RWPE2 (cell line): ENCODE measurements around the gene LMO7.
"Not testable (repeated sequence)": the region's sequence is repeated elsewhere in the genome, so short reads cannot be mapped to it uniquely, and the experiment has no call there.

ENCODE experiments used
- ATAC-seq: fragments of 200-7000 bp; cut with Tn5 transposase; 3 replicates; pipeline ENCODE4 v1.9.1; 2021; ENCODE audit warnings: low read depth
- DNase-seq: peaks from one replicate; pipeline ENCODE4 v3.0.0-alpha.2; 2020; ENCODE audit warnings: low spot score
- H3K27ac ChIP-seq: fragments of 450-650 bp; 2 replicates; pipeline ENCODE4 v1.5.1; 2017; ENCODE audit warnings: mild to moderate bottlenecking; ENCODE audit not compliant: poor library complexity, severe bottlenecking
- H3K27me3 ChIP-seq: fragments of 250-450 bp; sonication (Bioruptor Pico); 2 replicates; pipeline ENCODE4 v1.5.1; 2021; ENCODE audit warnings: mild to moderate bottlenecking, moderate library complexity; ENCODE audit not compliant: insufficient read depth, poor library complexity, severe bottlenecking
- H3K36me3 ChIP-seq: fragments of 250-450 bp; sonication (Bioruptor Pico); 2 replicates; pipeline ENCODE4 v1.5.1; 2020; ENCODE audit warnings: low read depth, mild to moderate bottlenecking, moderate library complexity
- H3K4me1 ChIP-seq: fragments of 250-450 bp; sonication (Bioruptor Pico); 2 replicates; pipeline ENCODE4 v1.5.1; 2021; ENCODE audit warnings: mild to moderate bottlenecking, moderate library complexity; ENCODE audit not compliant: insufficient read depth, poor library complexity, severe bottlenecking
- H3K4me3 ChIP-seq: fragments of 250-450 bp; sonication (Bioruptor Pico); 2 replicates; pipeline ENCODE4 v1.5.1; 2021; ENCODE audit warnings: mild to moderate bottlenecking, moderate library complexity; ENCODE audit not compliant: severe bottlenecking
- H3K9me3 ChIP-seq: fragments of 250-450 bp; sonication (Bioruptor Pico); 2 replicates; pipeline ENCODE4 v1.5.1; 2021; ENCODE audit warnings: mild to moderate bottlenecking, moderate library complexity; ENCODE audit not compliant: severe bottlenecking
- CTCF ChIP-seq: fragments of 450-650 bp; IDR thresholded peaks from one replicate; pipeline ENCODE4 v1.5.1; 2017; ENCODE audit warnings: mild to moderate bottlenecking, moderate library complexity; ENCODE audit not compliant: poor library complexity, severe bottlenecking

LMO7 gene

DNA sequence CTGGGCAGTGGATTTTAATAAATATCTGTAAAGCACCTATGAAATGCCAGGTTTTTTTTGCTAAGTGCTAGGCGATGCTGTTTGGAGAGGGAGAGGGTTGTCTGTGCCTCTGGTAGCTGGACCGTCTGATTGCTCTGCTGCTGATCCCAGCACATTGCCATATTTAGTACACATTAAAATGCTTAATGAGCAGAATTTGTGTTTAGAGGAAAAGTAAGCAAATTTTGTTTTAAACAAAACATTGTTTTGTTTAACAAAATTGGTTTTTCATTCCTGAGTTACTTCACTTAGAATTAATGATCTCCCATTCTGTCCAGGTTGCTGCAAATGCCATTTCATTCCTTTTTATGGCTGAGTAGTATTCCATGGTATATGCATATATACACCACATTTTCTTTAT is 85.2 kb downstream of the LMO7 start:
- ATAC-seq (no peak), DNase-seq (no peak)
- no peak for TF ChIP-seq CTCF
- peaks cover 26% of the 10 kb centered on the region for H3K4me1 ChIP-seq
- no peaks in the 10 kb centered on the region for H3K36me3 ChIP-seq
- H3K27me3 ChIP-seq = no peaks in the 10 kb centered on the region
- no peak overlapping the region for H3K27ac ChIP-seq
- no peaks in the 10 kb centered on the region for H3K9me3 ChIP-seq
- H3K4me3 ChIP-seq = no peak overlapping the region

- H3K27me3 ChIP-seq = no peaks in the 10 kb centered on the region
- no peaks in the 10 kb centered on the region for H3K36me3 ChIP-seq
- no peak for DNase-seq
- H3K9me3 ChIP-seq = no peaks in the 10 kb centered on the region
- no peak for TF ChIP-seq CTCF
- peak overlapping the region; percentile 50 for H3K27ac ChIP-seq
- no peak overlapping the region for H3K4me3 ChIP-seq
- H3K4me1 ChIP-seq = peaks cover 29% of the 10 kb centered on the region
- ATAC-seq = no peak
These were observed 87.8 kb downstream of the LMO7 start for GRCh38 chr13:75723901-75724300.

DNA sequence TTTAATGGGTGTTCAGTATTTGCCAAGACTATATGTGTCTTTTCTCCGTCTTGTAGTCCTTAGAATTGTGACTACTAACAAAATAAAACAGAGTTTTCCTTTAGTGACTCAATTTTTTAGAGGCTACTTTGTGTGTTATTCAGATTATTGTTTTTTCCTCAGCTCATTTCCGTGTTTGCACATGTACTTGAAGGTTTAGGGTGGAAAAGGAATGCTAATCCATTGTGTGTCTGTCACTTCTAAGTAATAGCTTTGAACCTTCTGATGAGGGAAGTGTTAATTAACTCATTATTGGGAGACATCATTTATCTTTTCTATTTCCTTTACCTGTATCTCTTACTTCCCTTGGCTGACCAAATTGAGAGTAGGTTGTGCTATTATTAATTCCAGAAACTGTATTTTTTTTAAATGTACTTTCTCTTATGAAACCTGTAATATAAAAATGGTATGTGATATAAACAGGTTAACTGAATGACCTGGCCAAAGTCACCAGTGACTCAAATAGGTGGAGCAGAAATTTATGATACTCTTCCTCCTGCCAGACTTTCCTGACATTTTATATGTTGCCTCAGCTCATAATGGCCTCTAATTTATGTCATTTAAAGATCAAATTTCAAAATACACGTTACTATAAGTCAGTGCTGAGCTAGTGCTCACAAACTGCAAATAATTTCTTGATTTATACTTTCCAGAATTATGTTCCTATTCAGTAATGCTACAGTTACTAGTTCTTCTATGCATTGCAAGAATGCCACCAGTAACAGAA is 88.8 kb downstream of the LMO7 start:
- H3K9me3 ChIP-seq = no peaks in the 10 kb centered on the region
- DNase-seq (no peak), ATAC-seq (peak; percentile 69)
- no peaks in the 10 kb centered on the region for H3K27me3 ChIP-seq
- no peak overlapping the region for H3K4me3 ChIP-seq
- peak overlapping the region; percentile 50 for H3K27ac ChIP-seq
- no peaks in the 10 kb centered on the region for H3K36me3 ChIP-seq
- H3K4me1 ChIP-seq = peaks cover 29% of the 10 kb centered on the region
- TF ChIP-seq CTCF = no peak

GRCh38 chr13:75725736-75726135 is 89.6 kb downstream of the LMO7 start:
- no peaks in the 10 kb centered on the region for H3K9me3 ChIP-seq
- ATAC-seq (no peak), DNase-seq (no peak)
- peak overlapping the region; percentile 50 for H3K27ac ChIP-seq
- TF ChIP-seq CTCF = no peak
- no peaks in the 10 kb centered on the region for H3K27me3 ChIP-seq
- no peaks in the 10 kb centered on the region for H3K36me3 ChIP-seq
- H3K4me3 ChIP-seq = no peak overlapping the region
- peaks cover 29% of the 10 kb centered on the region for H3K4me1 ChIP-seq

DNA sequence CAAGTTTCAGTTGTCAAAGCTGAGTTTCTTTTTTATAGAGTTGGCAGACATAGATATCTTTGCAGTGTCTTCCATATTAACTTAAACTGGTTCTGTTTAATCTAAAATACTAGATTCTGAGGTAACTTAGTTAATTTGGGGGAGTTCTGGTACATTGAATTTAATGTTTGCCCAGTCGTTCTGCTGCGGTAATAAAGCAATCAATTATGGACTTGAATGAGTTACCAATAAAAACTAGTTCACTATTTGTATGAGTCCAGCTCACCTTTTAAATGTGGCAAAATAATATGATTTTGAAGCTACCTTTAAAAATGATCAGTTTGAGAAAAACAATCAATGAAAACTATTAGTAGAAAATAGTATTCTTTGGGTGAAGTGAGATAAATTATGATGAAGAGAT is 90.2 kb downstream of the LMO7 start:
- ATAC-seq (no peak), DNase-seq (no peak)
- no peak for TF ChIP-seq CTCF
- peaks cover 29% of the 10 kb centered on the region for H3K4me1 ChIP-seq
- no peak overlapping the region for H3K4me3 ChIP-seq
- H3K27ac ChIP-seq = peak overlapping the region; percentile 50
- no peaks in the 10 kb centered on the region for H3K36me3 ChIP-seq
- no peaks in the 10 kb centered on the region for H3K9me3 ChIP-seq
- no peaks in the 10 kb centered on the region for H3K27me3 ChIP-seq

DNA sequence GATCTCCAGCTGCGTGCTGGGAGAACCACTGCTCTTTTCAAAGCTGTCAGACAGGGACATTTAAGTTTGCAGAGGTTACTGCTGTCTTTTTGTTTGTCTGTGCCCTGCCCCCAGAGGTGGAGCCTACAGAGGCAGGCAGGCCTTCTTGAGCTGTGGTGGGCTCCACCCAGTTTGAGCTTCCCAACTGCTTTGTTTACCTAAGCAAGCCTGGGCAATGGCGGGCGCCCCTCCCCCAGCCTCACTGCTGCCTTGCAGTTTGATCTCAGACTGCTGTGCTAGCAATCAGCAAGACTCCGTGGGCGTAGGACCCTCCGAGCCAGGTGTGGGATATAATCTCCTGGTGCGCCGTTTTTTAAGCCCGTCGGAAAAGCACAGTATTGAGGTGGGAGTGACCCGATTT is 97.0 kb downstream of the LMO7 start:
- not testable (repeated sequence) for ATAC-seq

More for the DNA sequence above, 97.0 kb downstream of the LMO7 start:
- H3K27me3 ChIP-seq, H3K4me1 ChIP-seq, DNase-seq, H3K9me3 ChIP-seq, H3K27ac ChIP-seq, H3K4me3 ChIP-seq, H3K36me3 ChIP-seq: not testable (repeated sequence)
